WERI-Rb-1 (cell line): ENCODE results near the gene EPO.
"Not testable (repeated sequence)": the region's sequence is repeated elsewhere in the genome, so short reads cannot be mapped to it uniquely, and the experiment has no call there.

ENCODE experiments used
- DNase-seq: peaks from one replicate; pipeline ENCODE4 v3.0.0-alpha.2; 2020
- H3K27ac ChIP-seq: fragments of 250-450 bp; sonication (Bioruptor Pico); 2 replicates; pipeline ENCODE4 v1.5.1; 2020; ENCODE audit warnings: mild to moderate bottlenecking, moderate library complexity
- H3K27me3 ChIP-seq: fragments of 250-450 bp; sonication (Bioruptor Pico); 2 replicates; pipeline ENCODE4 v1.5.1; 2021; ENCODE audit warnings: mild to moderate bottlenecking, low read depth, moderate library complexity; ENCODE audit not compliant: insufficient read depth, severe bottlenecking
- H3K36me3 ChIP-seq: fragments of 250-450 bp; sonication (Bioruptor Pico); 2 replicates; pipeline ENCODE4 v1.5.1; 2020; ENCODE audit warnings: mild to moderate bottlenecking, moderate library complexity
- H3K4me3 ChIP-seq: 2 replicates; pipeline ENCODE4 v1.5.1; 2011; ENCODE audit warnings: low read depth, mild to moderate bottlenecking, control low read depth, low read length
- H3K9me3 ChIP-seq: fragments of 250-450 bp; sonication (Bioruptor Pico); 2 replicates; pipeline ENCODE4 v1.5.1; 2021; ENCODE audit warnings: mild to moderate bottlenecking, moderate library complexity; ENCODE audit not compliant: severe bottlenecking
- CTCF ChIP-seq: IDR thresholded peaks from 2 replicates; pipeline ENCODE4 v1.5.1; 2011; ENCODE audit warnings: low read depth, mild to moderate bottlenecking, control low read depth, inconsistent platforms, low read length

Gene EPO

GRCh38 chr7:100708395-100708794 lies 11.9 kb upstream of the EPO start:
- DNase-seq: no peak
- no peak overlapping the region for H3K4me3 ChIP-seq
- no peak overlapping the region for H3K27ac ChIP-seq
- no peaks in the 10 kb centered on the region for H3K27me3 ChIP-seq
- no peak for TF ChIP-seq CTCF
- no peaks in the 10 kb centered on the region for H3K9me3 ChIP-seq
- H3K36me3 ChIP-seq: peaks cover 24% of the 10 kb centered on the region

- Histone ChIP-seq H3K27me3 (no peaks in the 10 kb centered on the region), H3K9me3 (no peaks in the 10 kb centered on the region), H3K27ac (no peak overlapping the region), H3K4me3 (no peak overlapping the region), H3K36me3 (peaks cover 24% of the 10 kb centered on the region)
- DNase-seq: no peak
- no peak for TF ChIP-seq CTCF
Observed at GRCh38 chr7:100710452-100710851, 9.8 kb upstream of the EPO start.

- Histone ChIP-seq H3K36me3 (peaks cover 21% of the 10 kb centered on the region), H3K27me3 (no peaks in the 10 kb centered on the region), H3K4me3 (no peak overlapping the region), H3K9me3 (no peaks in the 10 kb centered on the region), H3K27ac (no peak overlapping the region)
- DNase-seq: no peak
- TF ChIP-seq CTCF: no peak
Observed at GRCh38 chr7:100711369-100711768, 8.9 kb upstream of the EPO start.

- no peaks in the 10 kb centered on the region for H3K36me3 ChIP-seq
- DNase-seq: no peak
- peaks cover 10% of the 10 kb centered on the region for H3K27me3 ChIP-seq
- TF ChIP-seq CTCF: no peak
- H3K9me3 ChIP-seq: no peaks in the 10 kb centered on the region
- H3K4me3 ChIP-seq: no peak overlapping the region
- H3K27ac ChIP-seq: no peak overlapping the region
Observed at GRCh38 chr7:100714725-100715124, 5.5 kb upstream of the EPO start.

- not testable (repeated sequence) for H3K9me3 ChIP-seq, H3K36me3 ChIP-seq, H3K4me3 ChIP-seq, H3K27ac ChIP-seq, DNase-seq
- peaks cover 33% of the 10 kb centered on the region for H3K27me3 ChIP-seq
Observed at GRCh38 chr7:100717073-100717472, 3.2 kb upstream of the EPO start.

- Histone ChIP-seq H3K27me3 (peaks cover 59% of the 10 kb centered on the region), H3K4me3 (no peak overlapping the region), H3K9me3 (no peaks in the 10 kb centered on the region), H3K36me3 (no peaks in the 10 kb centered on the region), H3K27ac (no peak overlapping the region)
- TF ChIP-seq CTCF: peak; percentile 21; the same call in 1 of the 2 replicates
- DNase-seq: no peak
Observed at GRCh38 chr7:100719523-100720278, 567 bp upstream of the EPO start.
